Measurements from ENCODE around the gene IZUMO1R.
"Not testable (repeated sequence)": the region's sequence is repeated elsewhere in the genome, so short reads cannot be mapped to it uniquely, and the experiment has no call there.

Gene IZUMO1R

DNA sequence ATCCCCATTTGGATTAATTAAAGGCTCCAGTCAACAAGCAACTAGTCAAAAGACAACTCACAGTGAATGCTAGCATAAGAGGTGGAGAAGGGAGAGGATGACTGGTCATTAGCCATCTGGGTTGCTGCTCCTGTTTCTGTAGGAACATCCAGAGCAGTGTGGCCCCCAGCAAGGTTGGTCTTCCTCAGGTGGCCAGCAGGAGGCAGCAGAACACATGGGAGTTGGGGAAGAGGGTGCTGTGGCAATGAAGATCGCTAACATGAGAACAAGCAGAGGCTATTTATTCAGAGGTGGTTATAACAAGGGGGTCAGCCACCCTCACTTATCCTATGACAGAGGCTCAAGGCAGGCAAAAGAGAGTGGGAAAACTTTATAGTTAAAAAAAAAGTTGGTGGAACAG lies 21.3 kb downstream of the IZUMO1R start:
- peak; percentile 25 to 39 (median 27) for DNase-seq (ENCODE audit: low read depth in 2 of 3, low spot score in 1 of 3)

GRCh38 chr11:94326947-94327346 lies 22.6 kb downstream of the IZUMO1R start:
- DNase-seq (ENCODE audit: low read depth in 2 of 3, low spot score in 1 of 3) = no peak

DNA sequence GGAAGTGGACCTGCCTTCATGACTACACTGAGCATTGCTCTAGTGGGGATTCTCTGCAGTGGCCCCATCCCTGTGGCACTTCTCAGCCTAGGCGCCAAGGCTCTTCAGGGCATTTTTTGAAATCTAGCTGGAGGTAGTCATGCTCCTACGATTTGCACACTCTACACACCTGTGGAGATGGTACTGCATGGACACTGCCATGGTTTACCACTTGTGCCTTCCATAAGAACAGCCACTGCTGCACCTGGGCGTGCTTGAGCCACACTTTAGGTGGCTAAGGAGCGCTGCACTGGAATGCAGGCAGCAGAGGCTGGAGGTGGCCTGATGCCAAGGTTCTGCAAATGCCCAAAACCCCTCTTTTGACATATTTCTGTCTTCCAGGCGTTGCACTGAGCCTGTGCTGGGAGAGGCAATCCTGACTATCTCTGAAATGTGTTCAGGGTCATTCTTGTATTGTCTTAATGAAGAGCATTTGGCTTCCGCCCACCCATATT lies 24.3 kb downstream of the IZUMO1R start:
- no peak for DNase-seq (ENCODE audit: low read depth in 2 of 3, low spot score in 1 of 3)

GRCh38 chr11:94329501-94329900 lies 25.1 kb downstream of the IZUMO1R start:
- no peak for DNase-seq (ENCODE audit: low read depth in 2 of 3, low spot score in 1 of 3)

DNA sequence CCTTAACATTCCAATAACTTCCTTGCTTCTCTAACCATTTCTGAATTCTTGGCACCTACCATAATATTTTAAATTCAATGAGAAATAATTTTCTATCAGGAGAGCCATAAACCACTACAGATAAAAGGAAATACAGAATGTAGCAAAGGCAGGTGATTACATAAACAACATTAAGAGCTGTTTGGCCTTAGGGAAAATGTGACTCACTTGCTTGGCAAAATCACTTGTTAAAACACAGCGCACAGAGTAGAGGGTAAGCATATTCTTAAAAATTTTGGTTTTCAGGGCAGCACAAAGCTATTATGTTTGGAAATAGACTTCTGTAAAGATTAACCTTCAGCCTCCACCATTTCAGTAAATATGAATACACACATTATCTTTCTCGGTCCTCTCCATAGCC lies 26.4 kb downstream of the IZUMO1R start:
- no peak for DNase-seq (ENCODE audit: low read depth in 2 of 3, low spot score in 1 of 3)

DNA sequence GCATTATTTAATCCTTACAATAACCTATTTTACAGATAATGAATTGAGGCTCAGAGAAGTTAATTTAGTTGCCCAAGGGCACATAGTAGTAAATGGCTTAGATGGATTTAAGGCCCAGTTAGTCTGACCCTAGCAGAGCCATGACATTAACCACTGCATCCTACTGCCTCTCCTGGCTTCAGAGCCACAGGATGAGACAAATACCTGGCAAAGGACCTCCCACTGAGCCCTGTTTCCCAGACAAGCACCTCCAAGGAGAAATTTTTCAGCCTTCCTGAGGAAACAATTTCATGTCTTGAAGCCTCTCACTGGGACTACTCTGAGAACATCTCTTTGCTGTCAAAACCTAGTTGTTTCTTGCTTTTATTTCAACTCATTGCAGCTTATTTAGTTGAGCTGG lies 28.4 kb downstream of the IZUMO1R start:
- DNase-seq (ENCODE audit: low read depth in 2 of 3, low spot score in 1 of 3) = no peak

DNA sequence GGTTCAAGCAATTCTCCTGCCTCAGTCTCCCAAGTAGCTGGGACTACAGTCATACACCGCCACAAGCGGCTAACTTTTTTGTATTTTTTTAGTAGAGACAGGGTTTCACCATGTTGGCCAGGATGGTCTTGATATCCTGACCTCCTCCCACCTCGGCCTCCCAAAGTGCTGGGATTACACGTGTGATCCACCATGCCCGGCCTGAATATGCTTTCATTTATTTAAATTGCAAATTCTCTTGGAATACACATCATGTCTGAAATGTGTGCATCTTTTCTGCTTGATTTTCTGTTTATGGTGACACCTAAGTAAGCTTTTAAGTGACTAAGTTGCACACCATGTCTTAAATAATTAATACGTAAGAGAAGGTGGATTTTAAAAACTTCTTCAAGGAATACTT lies 31.7 kb downstream of the IZUMO1R start:
- no peak for DNase-seq (ENCODE audit: low read depth in 2 of 3, low spot score in 1 of 3)

DNA sequence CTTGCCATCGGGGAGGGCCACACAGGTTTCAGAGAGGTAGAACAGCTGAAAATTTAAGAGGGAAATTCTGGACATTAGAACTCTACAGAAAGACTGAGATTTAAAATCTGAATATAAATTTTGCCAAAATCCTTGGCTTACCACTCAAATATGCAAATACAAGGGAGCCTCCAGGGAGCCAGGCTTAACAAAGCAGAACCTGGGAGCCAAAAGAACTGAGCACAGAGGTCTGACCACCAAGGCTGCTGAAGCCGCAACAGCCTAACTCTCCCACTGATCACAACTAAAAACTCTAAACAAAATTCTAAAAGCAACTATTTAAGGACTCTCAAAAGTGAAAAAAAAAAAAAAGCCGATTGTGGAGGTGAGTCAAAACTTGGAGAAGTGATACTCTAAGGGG lies 34.3 kb downstream of the IZUMO1R start:
- DNase-seq (ENCODE audit: low read depth in 2 of 3, low spot score in 1 of 3) = no peak

GRCh38 chr11:94342250-94342649 lies 37.9 kb downstream of the IZUMO1R start:
- no peak for DNase-seq (ENCODE audit: low read depth in 2 of 3, low spot score in 1 of 3)

DNA sequence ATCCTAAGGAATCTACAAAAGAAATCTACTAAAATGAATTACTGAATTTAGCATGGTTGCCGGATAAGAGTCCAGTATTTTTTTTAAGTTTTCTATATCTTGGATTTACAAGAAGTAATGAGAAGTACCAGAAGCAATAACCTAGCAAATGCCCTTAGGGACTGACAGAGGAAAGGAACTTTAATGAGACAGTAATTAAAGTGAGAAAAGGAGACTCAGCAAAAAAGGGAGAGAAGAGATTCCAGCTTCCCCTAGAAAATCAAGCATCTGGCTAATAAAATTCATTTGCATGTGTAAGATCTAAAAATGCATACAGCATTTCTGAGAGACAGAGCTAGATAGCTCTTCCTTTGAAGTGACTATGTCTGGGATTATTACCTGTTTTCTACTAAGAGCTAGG lies 39.1 kb downstream of the IZUMO1R start:
- DNase-seq (ENCODE audit: low read depth in 2 of 3, low spot score in 1 of 3) = no peak

GRCh38 chr11:94346311-94346710 lies 41.9 kb downstream of the IZUMO1R start:
- DNase-seq (ENCODE audit: low read depth in 2 of 3, low spot score in 1 of 3) = not testable (repeated sequence)

GRCh38 chr11:94350850-94351563 lies 46.6 kb downstream of the IZUMO1R start:
- not testable (repeated sequence) for DNase-seq (ENCODE audit: low read depth in 2 of 3, low spot score in 1 of 3)

All from stimulated activated CD4-positive, alpha-beta T cell treated with anti-CD3 and anti-CD28 coated beads, Interleukin-12 subunit alpha, Interleukin-12 subunit beta, amount 100 ng/mL, for 48 hours (primary cell).